Naive B cell (primary cell): ENCODE measurements around the gene OR2L2. TPM values are rescaled to one million over a fixed set of nuclear protein-coding genes. Genes with fewer than 3 reads are reported as not detected.

Experiments
- ATAC-seq, 2 donors: fragments of 150-1000 bp; cut with Tn5 transposase; 2 replicates each; pipeline ENCODE4 v1.10.0; 2021; ENCODE audit warnings: low read depth in 2 of 2, mild to moderate bottlenecking in 2 of 2, moderate library complexity in 2 of 2
- DNase-seq: peaks from one replicate; pipeline ENCODE4 v3.0.0; 2022
- H3K27ac Mint-ChIP-seq, 6 donors: one replicate each; pipeline ENCODE4 v1.8.0; 2020 to 2022; ENCODE audit warnings: mild to moderate bottlenecking in 6 of 6, mixed read lengths in 6 of 6, moderate library complexity in 5 of 6, inconsistent platforms in 2 of 6
- H3K27me3 Mint-ChIP-seq, 3 donors: one replicate each; pipeline ENCODE4 v1.8.0; 2021 to 2022; ENCODE audit warnings: mixed read lengths in 3 of 3, mild to moderate bottlenecking in 1 of 3
- H3K36me3 Mint-ChIP-seq, 2 donors: one replicate each; pipeline ENCODE4 v1.8.0; 2020 to 2022; ENCODE audit warnings: mixed read lengths in 2 of 2, inconsistent platforms in 1 of 2, mild to moderate bottlenecking in 1 of 2
- H3K4me1 Mint-ChIP-seq, 3 donors: one replicate each; pipeline ENCODE4 v1.8.0; 2020 to 2022; ENCODE audit warnings: mixed read lengths in 3 of 3, inconsistent platforms in 1 of 3, mild to moderate bottlenecking in 1 of 3, moderate library complexity in 1 of 3
- H3K4me3 Mint-ChIP-seq, 8 donors: one replicate each; pipeline ENCODE4 v1.8.0; 2020 to 2022; ENCODE audit warnings: mild to moderate bottlenecking in 8 of 8, mixed read lengths in 8 of 8, moderate library complexity in 8 of 8, inconsistent platforms in 2 of 8
- H3K9me3 Mint-ChIP-seq, 7 donors: one replicate each; pipeline ENCODE4 v1.8.0; 2020 to 2022; ENCODE audit warnings: mixed read lengths in 7 of 7, mild to moderate bottlenecking in 5 of 7, inconsistent platforms in 2 of 7, moderate library complexity in 1 of 7
- polyA plus RNA-seq, 6 donors: library from polyadenylated mRNA; unstranded; fragments of 300-500 nt; fragmentation: Illumina TruSeq; gene quantifications; one replicate each; pipeline ENCODE4 v1.2.3, GENCODE V29; 2021; ENCODE audit warnings: low read depth in 6 of 6

Gene OR2L2
- 1 to 10 TPM in 1 of 6 donors, under 1 TPM in 4, not detected in 1; 0.16 to 1.7 (median 0.74) TPM for polyA plus RNA-seq

DNA sequence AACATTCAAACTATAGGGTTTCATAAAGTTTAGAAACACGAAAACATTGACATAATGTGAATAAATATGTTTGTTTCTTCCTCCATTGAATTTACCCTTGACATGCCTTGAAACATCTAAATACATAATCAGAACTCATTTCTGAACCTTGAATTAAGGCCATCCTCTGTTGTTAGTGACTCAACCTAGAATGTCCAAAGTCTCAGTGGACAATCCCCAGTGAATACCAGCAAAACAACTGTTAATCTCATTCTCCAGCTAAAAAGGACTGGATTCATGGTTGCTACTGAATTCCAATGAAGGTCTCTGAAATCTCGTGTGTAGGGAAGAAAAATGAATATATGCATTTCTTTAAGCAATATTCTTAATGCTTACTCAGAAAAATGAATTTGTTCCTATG is at the start of gene OR2L2:
OR2L2 (plus strand) TSS at position 301 of the 400 bp plus-strand sequence. CDS start 8,198 bp downstream, outside the sequence.
- peaks cover 9 to 33% (median 25%) of the 10 kb centered on the region in 7 donors for H3K9me3 Mint-ChIP-seq
- no peaks in the 10 kb centered on the region for H3K27me3 Mint-ChIP-seq

DNA sequence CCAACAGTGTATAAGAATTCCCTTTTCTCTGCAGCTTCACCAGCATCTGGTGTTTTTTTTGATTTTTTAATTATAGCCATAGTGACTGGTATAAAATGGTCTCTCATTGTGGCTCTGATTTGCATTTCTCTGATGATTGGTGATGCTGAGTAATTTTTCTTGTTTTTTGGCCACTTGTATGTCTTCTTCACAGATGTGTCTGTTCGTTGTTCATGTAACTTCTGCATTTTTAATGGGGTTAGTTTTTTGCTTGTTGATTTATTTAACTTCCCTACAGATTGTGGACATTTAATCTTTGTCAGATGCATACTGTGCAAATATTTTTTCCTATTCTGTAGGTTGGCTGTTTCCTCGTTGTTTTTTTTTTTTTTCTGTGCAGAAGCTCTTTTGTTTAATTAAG is 36.9 kb upstream of the OR2L2 start:
- ATAC-seq (no peak), DNase-seq (no peak)
- Mint-ChIP-seq H3K27ac (no peak overlapping the region), H3K36me3 (peaks cover 7 to 12% of the 10 kb centered on the region in 2 donors), H3K9me3 (peaks cover 0 to 4% (median 0%) of the 10 kb centered on the region in 7 donors), H3K4me3 (no peak overlapping the region), H3K4me1 (peaks cover 8 to 11% (median 9%) of the 10 kb centered on the region in 3 donors), H3K27me3 (no peaks in the 10 kb centered on the region)

More for the DNA sequence above, at the start of gene OR2L2:
- H3K4me1 Mint-ChIP-seq, result no peaks in the 10 kb centered on the region
- no peak within 1 kb of the TSS for H3K4me3 Mint-ChIP-seq
- DNase-seq (no peak), ATAC-seq (no peak)
- H3K27ac Mint-ChIP-seq, result no peak within 1 kb of the TSS
- peaks cover 8 to 23% of the 10 kb centered on the region in 2 donors for H3K36me3 Mint-ChIP-seq

- no peak overlapping the region for H3K27ac Mint-ChIP-seq
- peaks cover 0 to 11% of the 10 kb centered on the region in 2 donors for H3K36me3 Mint-ChIP-seq
- ATAC-seq, result no peak
- DNase-seq, result no peak
- H3K27me3 Mint-ChIP-seq, result no peaks in the 10 kb centered on the region
- H3K4me1 Mint-ChIP-seq, result peaks cover 0 to 6% (median 4%) of the 10 kb centered on the region in 3 donors
- H3K9me3 Mint-ChIP-seq, result peaks cover 0 to 4% (median 0%) of the 10 kb centered on the region in 7 donors
- H3K4me3 Mint-ChIP-seq, result no peak overlapping the region
These were observed 31.1 kb upstream of the OR2L2 start for GRCh38 chr1:247998811-247999210.

- Mint-ChIP-seq H3K27me3 (no peaks in the 10 kb centered on the region), H3K9me3 (peaks cover 0 to 4% (median 0%) of the 10 kb centered on the region in 7 donors), H3K4me1 (peaks cover 0 to 6% (median 1%) of the 10 kb centered on the region in 3 donors), H3K36me3 (peaks cover 0 to 11% of the 10 kb centered on the region in 2 donors), H3K4me3 (no peak overlapping the region), H3K27ac (peak overlapping the region in 1 of 6 donors; percentile 44)
- ATAC-seq, result no peak
- no peak for DNase-seq
These were observed 29.7 kb upstream of the OR2L2 start for GRCh38 chr1:248000169-248000568.

DNA sequence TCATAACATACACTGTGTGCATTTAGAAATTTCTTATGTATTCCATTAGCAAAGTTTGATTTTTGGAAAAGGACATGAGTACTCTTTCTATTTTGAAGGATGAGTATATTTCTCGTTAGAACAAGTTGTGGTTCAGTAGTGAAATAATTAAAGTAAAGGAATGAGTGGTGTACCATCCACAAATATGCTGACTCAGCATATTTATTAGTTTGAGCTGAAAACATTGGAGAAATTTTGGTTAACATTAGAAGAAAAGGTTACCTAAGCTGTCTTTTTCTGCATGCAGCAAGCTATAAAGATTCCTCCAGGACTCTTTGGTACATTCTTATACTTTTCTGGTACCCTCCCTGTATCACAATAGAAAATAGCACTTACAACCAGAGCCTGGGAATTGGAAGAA is 22.1 kb upstream of the OR2L2 start:
- peaks cover 28 to 63% of the 10 kb centered on the region in 2 donors for H3K36me3 Mint-ChIP-seq
- no peak for ATAC-seq

DNA sequence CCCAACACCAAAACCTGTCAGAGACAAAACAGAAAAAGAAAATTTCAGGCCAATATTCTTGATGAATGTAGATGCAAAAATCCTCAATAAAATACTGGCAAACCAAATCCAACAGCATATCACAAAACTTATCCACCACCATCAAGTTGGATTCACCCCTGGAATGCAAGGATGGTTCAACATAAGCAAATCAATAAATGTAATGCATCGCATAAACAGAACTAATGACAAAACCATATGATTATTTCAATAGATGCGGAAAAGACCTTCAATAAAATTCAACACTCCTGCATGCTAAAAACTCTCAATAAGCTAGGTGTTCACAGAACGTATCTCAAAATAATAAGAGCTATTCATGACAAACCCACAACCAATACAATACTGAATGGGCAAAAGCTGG is 20.2 kb upstream of the OR2L2 start:
- Mint-ChIP-seq H3K4me3 (no peak overlapping the region), H3K4me1 (no peaks in the 10 kb centered on the region), H3K27me3 (no peaks in the 10 kb centered on the region), H3K36me3 (peaks cover 28 to 52% of the 10 kb centered on the region in 2 donors), H3K27ac (no peak overlapping the region), H3K9me3 (peaks cover 15 to 44% (median 33%) of the 10 kb centered on the region in 7 donors)
- DNase-seq (no peak), ATAC-seq (no peak)

More for the DNA sequence above, 22.1 kb upstream of the OR2L2 start:
- no peak overlapping the region for H3K27ac Mint-ChIP-seq
- no peak for DNase-seq
- H3K4me1 Mint-ChIP-seq, result no peaks in the 10 kb centered on the region
- no peak overlapping the region for H3K4me3 Mint-ChIP-seq
- H3K9me3 Mint-ChIP-seq, result peaks cover 15 to 44% (median 33%) of the 10 kb centered on the region in 7 donors
- H3K27me3 Mint-ChIP-seq, result no peaks in the 10 kb centered on the region

DNA sequence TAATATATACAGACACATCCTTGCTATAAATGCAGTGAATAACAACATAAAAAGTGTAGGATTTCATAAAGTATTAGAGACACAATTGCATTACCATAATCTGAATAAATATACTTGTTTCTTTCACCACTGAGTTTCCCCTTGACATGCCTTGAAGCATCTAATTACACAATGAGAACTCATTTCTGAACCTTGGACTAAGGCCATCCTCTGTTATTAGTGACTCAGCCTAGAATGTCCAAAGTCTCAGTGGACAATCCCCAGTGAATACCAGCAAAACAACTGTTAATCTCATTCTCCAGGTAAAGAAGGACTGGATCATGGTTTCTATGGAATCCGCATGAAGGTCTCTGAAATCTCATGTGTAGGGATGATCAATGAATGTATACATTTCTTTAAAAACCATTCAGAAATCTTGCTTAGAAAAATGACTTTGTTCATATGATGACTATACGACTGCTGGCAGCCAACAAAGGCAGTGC is 16.6 kb upstream of the OR2L2 start, which contains the start of gene OR2L5:
OR2L5 (plus strand) TSS at position 432 of the 482 bp plus-strand sequence. CDS start 8,288 bp downstream, outside the sequence.
- Mint-ChIP-seq H3K4me3 (no peak within 1 kb of the TSS), H3K27me3 (no peaks in the 10 kb centered on the region), H3K27ac (no peak within 1 kb of the TSS), H3K4me1 (no peaks in the 10 kb centered on the region), H3K9me3 (peaks cover 16 to 36% (median 31%) of the 10 kb centered on the region in 7 donors), H3K36me3 (peaks cover 28 to 39% of the 10 kb centered on the region in 2 donors)
- ATAC-seq (no peak), DNase-seq (no peak)

DNA sequence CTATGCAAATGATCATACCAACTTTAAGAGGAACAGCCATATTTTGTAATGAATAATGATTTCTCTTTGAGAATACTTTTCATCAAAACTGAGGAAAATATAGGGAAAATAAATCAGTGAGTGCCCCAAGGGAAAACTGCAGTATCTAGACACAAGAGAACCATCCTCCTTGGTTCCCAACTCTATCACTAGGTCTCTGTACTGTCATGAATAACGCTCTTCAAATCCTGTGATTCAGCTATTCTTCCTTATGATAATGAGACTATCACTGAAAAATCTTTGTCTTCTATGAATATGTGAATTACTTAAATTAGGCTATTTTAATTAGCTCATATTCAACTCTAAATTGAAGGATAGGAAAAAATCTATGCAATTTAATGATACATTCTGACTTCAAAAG is 14.1 kb upstream of the OR2L2 start:
- Mint-ChIP-seq H3K4me3 (no peak overlapping the region), H3K27ac (no peak overlapping the region), H3K36me3 (peaks cover 6 to 17% of the 10 kb centered on the region in 2 donors), H3K4me1 (no peaks in the 10 kb centered on the region), H3K27me3 (no peaks in the 10 kb centered on the region), H3K9me3 (peaks cover 4 to 11% (median 9%) of the 10 kb centered on the region in 7 donors)
- DNase-seq (no peak), ATAC-seq (no peak)

GRCh38 chr1:248045209-248045608 is 15.3 kb downstream of the OR2L2 start:
- Mint-ChIP-seq H3K36me3 (peaks cover 0 to 1% of the 10 kb centered on the region in 2 donors), H3K4me3 (no peak overlapping the region), H3K27me3 (no peaks in the 10 kb centered on the region), H3K4me1 (peaks cover 0 to 6% (median 0%) of the 10 kb centered on the region in 3 donors), H3K27ac (no peak overlapping the region), H3K9me3 (peaks cover 4 to 15% (median 8%) of the 10 kb centered on the region in 7 donors)
- no peak for DNase-seq
- no peak for ATAC-seq

- Mint-ChIP-seq H3K27ac (no peak within 1 kb of the TSS), H3K36me3 (no peaks in the 10 kb centered on the region), H3K27me3 (no peaks in the 10 kb centered on the region), H3K4me3 (no peak within 1 kb of the TSS), H3K4me1 (peaks cover 0 to 6% (median 0%) of the 10 kb centered on the region in 3 donors), H3K9me3 (peaks cover 2 to 15% (median 5%) of the 10 kb centered on the region in 7 donors)
- DNase-seq (no peak), ATAC-seq (no peak)
These were observed 16.7 kb downstream of the OR2L2 start, which contains the start of gene OR2L3 for GRCh38 chr1:248046536-248046935. TSS of gene OR2L3 (plus strand) at chr1:248046836. CDS start at chr1:248060682, 13,846 bp downstream.

GRCh38 chr1:248047008-248047407 is 17.1 kb downstream of the OR2L2 start:
- ATAC-seq (no peak), DNase-seq (no peak)
- Mint-ChIP-seq H3K36me3 (no peaks in the 10 kb centered on the region), H3K4me3 (no peak overlapping the region), H3K27me3 (no peaks in the 10 kb centered on the region), H3K4me1 (peaks cover 0 to 6% (median 0%) of the 10 kb centered on the region in 3 donors), H3K27ac (no peak overlapping the region), H3K9me3 (peaks cover 2 to 15% (median 5%) of the 10 kb centered on the region in 7 donors)

- H3K9me3 Mint-ChIP-seq, result peaks cover 8 to 18% (median 11%) of the 10 kb centered on the region in 7 donors
- H3K27me3 Mint-ChIP-seq, result peaks cover 0 to 5% (median 0%) of the 10 kb centered on the region in 3 donors
- no peak overlapping the region for H3K4me3 Mint-ChIP-seq
- H3K36me3 Mint-ChIP-seq, result no peaks in the 10 kb centered on the region
- DNase-seq, result no peak
- no peak for ATAC-seq
- H3K27ac Mint-ChIP-seq, result no peak overlapping the region
- H3K4me1 Mint-ChIP-seq, result peaks cover 0 to 4% (median 0%) of the 10 kb centered on the region in 3 donors
These were observed 24.8 kb downstream of the OR2L2 start for GRCh38 chr1:248054671-248055070.

DNA sequence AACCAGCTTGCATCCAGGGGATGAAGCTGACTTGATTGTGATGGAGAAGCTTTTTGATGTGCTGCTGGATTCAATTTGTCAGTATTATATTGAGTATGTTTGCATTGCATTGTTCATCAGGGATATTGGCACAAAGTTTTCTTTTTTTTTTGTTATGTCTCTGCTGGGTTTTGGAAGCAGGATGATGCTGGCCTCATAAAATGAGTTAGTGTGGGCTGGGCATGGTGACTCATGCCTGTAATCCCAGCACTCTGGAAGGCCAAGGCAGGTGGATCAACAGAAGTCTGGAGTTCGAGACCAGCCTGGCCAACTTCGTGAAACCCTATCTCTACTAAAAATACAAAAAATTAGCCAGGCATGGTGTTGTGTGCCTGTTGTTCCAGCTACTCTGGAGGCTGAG is 25.4 kb downstream of the OR2L2 start:
- ATAC-seq, result no peak
- peaks cover 8 to 18% (median 11%) of the 10 kb centered on the region in 7 donors for H3K9me3 Mint-ChIP-seq
- peaks cover 0 to 4% (median 0%) of the 10 kb centered on the region in 3 donors for H3K4me1 Mint-ChIP-seq
- no peak overlapping the region for H3K4me3 Mint-ChIP-seq
- H3K27me3 Mint-ChIP-seq, result peaks cover 0 to 5% (median 0%) of the 10 kb centered on the region in 3 donors
- no peaks in the 10 kb centered on the region for H3K36me3 Mint-ChIP-seq
- no peak for DNase-seq
- H3K27ac Mint-ChIP-seq, result no peak overlapping the region

DNA sequence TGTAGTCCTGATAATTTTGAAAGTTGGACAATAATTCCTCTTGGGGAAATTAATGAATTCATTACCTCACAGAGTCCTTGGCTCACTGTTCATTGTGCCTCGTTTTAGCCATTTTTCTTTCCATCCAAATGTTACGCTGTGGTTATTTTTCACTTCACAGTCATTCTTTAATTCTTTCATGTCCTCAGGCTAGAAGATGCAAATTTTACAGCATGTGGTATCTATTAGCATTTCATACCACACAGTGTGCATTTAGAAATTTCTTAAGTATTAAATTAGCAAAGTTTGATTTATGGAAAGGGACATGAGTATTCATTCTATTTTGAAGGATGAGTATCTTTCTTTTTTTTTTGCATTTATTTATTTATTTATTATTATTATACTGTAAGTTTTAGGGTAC is 35.2 kb downstream of the OR2L2 start:
- DNase-seq (no peak), ATAC-seq (no peak)
- H3K9me3 Mint-ChIP-seq, result peaks cover 0 to 30% (median 7%) of the 10 kb centered on the region in 7 donors
- H3K36me3 Mint-ChIP-seq, result peaks cover 0 to 8% of the 10 kb centered on the region in 2 donors
- no peaks in the 10 kb centered on the region for H3K27me3 Mint-ChIP-seq
- H3K4me1 Mint-ChIP-seq, result no peaks in the 10 kb centered on the region
- H3K4me3 Mint-ChIP-seq, result no peak overlapping the region
- H3K27ac Mint-ChIP-seq, result no peak overlapping the region
